Upper lobe of right lung (tissue), 1 donor: ENCODE results near the gene ARHGAP31. TPM values are rescaled to one million over a fixed set of nuclear protein-coding genes. Genes with fewer than 3 reads are reported as not detected.

ENCODE experiments used
- ATAC-seq: fragments of 200-7000 bp; cut with Tn5 transposase; one replicate; pipeline ENCODE4 v1.9.1; 2020; ENCODE audit warnings: mild to moderate bottlenecking, moderate library complexity
- DNase-seq: peaks from one replicate; pipeline ENCODE4 v3.0.0-alpha.2; 2020
- H3K27ac ChIP-seq: fragments of 200-600 bp; one replicate; pipeline ENCODE4 v1.8.0; 2022
- H3K27me3 ChIP-seq: fragments of 200-600 bp; one replicate; pipeline ENCODE4 v1.8.0; 2022; ENCODE audit warnings: mild to moderate bottlenecking
- H3K36me3 ChIP-seq: fragments of 200-600 bp; one replicate; pipeline ENCODE4 v1.8.0; 2022
- H3K4me1 ChIP-seq: fragments of 200-600 bp; one replicate; pipeline ENCODE4 v1.8.0; 2022
- H3K4me3 ChIP-seq: fragments of 200-600 bp; one replicate; pipeline ENCODE4 v1.8.0; 2022; ENCODE audit warnings: mild to moderate bottlenecking
- H3K9me3 ChIP-seq: fragments of 200-600 bp; one replicate; pipeline ENCODE4 v1.8.0; 2022
- intact Hi-C: fragments of 100-400 bp; cut with DNase I; formaldehyde crosslinking; loops from one replicate; pipeline ENCODE4 v1.11.0; 2022
- total RNA-seq: library from RNA; stranded (reverse); fragmentation: NEBNext Ultra II Directional; extraction: Animal tissue kit (Norgen Biotek cat#: 25700); gene quantifications from one replicate; pipeline ENCODE4 v1.2.1, GENCODE V29; 2021
- TF ChIP-seq, protein P1 (sequence below): fragments of 200-600 bp; IDR thresholded peaks from one replicate; pipeline ENCODE4 v1.8.0; 2022; ENCODE audit warnings: antibody characterized with exemption
- donor health status: DM: no; HTN: yes; CAD: no; lungs with severe emphysema.

The ARHGAP31 gene
- total RNA-seq, 1 donor from 2014 or later: 117 TPM

DNA sequence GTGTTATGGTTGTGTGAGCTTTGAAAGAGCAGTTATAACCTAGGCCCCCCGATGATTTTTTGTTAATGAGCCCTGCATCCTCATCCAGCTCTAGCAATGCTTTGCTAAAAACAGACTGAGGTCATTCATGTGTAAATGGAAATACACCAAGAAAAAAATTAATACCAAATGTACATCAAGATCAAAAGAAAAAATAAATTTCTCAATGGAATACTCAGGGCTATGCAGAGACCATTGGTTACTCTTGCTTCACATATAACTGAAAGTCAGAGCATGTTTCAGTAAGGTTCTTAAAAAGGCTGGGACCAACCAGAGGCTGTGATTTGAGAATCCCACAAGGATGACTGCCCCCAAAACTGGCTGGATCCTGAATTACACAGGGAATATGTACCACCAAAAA lies 48.0 kb downstream of the ARHGAP31 start:
- ATAC-seq: no peak

GRCh38 chr3:119343719-119344118 lies 49.5 kb downstream of the ARHGAP31 start:
- ATAC-seq: peak; percentile 57
- intact Hi-C loops: no loop called here
- no peak overlapping the region for H3K27ac ChIP-seq
- H3K9me3 ChIP-seq: no peaks in the 10 kb centered on the region
- peaks cover 33% of the 10 kb centered on the region for H3K4me1 ChIP-seq
- H3K27me3 ChIP-seq: no peaks in the 10 kb centered on the region
- no peak for DNase-seq
- H3K4me3 ChIP-seq: no peak overlapping the region
- TF ChIP-seq, protein P1, sequence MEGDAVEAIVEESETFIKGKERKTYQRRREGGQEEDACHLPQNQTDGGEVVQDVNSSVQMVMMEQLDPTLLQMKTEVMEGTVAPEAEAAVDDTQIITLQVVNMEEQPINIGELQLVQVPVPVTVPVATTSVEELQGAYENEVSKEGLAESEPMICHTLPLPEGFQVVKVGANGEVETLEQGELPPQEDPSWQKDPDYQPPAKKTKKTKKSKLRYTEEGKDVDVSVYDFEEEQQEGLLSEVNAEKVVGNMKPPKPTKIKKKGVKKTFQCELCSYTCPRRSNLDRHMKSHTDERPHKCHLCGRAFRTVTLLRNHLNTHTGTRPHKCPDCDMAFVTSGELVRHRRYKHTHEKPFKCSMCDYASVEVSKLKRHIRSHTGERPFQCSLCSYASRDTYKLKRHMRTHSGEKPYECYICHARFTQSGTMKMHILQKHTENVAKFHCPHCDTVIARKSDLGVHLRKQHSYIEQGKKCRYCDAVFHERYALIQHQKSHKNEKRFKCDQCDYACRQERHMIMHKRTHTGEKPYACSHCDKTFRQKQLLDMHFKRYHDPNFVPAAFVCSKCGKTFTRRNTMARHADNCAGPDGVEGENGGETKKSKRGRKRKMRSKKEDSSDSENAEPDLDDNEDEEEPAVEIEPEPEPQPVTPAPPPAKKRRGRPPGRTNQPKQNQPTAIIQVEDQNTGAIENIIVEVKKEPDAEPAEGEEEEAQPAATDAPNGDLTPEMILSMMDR: no peak
- no peaks in the 10 kb centered on the region for H3K36me3 ChIP-seq

More for the DNA sequence above, 48.0 kb downstream of the ARHGAP31 start:
- intact Hi-C loops: no loop called here
- peaks cover 25% of the 10 kb centered on the region for H3K4me1 ChIP-seq
- TF ChIP-seq, protein P1: no peak
- no peak for DNase-seq
- H3K36me3 ChIP-seq: no peaks in the 10 kb centered on the region
- no peak overlapping the region for H3K4me3 ChIP-seq
- H3K27me3 ChIP-seq: no peaks in the 10 kb centered on the region
- H3K27ac ChIP-seq: no peak overlapping the region
- H3K9me3 ChIP-seq: no peaks in the 10 kb centered on the region

DNA sequence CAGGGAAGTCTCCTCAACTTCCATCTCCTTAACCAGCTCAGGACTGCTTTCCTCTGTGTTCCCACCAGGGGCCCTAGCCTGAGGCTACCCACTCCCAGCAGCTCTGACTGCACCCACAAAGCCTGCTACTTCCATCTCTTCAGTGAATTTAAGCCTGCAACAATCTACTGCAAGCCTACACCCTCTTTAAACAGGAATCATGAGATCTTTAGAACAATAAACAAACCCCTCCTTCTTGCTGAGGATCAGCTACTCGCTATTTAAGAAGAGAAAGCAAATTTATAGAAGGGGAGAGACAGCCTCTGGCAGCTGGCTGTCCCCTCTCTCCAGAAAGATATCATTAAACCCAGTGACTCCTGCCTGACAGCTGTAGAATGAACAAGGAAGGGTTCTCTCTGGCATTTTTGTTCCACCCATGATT lies 51.9 kb downstream of the ARHGAP31 start:
- DNase-seq (no peak), ATAC-seq (peak; percentile 47)
- H3K27ac ChIP-seq: no peak overlapping the region
- no peak overlapping the region for H3K4me3 ChIP-seq
- intact Hi-C loops: no loop called here
- H3K27me3 ChIP-seq: no peaks in the 10 kb centered on the region
- no peaks in the 10 kb centered on the region for H3K9me3 ChIP-seq
- no peaks in the 10 kb centered on the region for H3K36me3 ChIP-seq
- TF ChIP-seq, protein P1: no peak
- peaks cover 50% of the 10 kb centered on the region for H3K4me1 ChIP-seq

GRCh38 chr3:119347036-119347435 lies 52.9 kb downstream of the ARHGAP31 start:
- intact Hi-C loops: no loop called here
- Histone ChIP-seq H3K9me3 (no peaks in the 10 kb centered on the region), H3K27me3 (no peaks in the 10 kb centered on the region), H3K27ac (no peak overlapping the region), H3K4me3 (no peak overlapping the region), H3K36me3 (no peaks in the 10 kb centered on the region), H3K4me1 (peaks cover 60% of the 10 kb centered on the region)
- TF ChIP-seq, protein P1: no peak
- ATAC-seq (no peak), DNase-seq (no peak)

- Histone ChIP-seq H3K4me1 (peaks cover 73% of the 10 kb centered on the region), H3K36me3 (no peaks in the 10 kb centered on the region), H3K27me3 (no peaks in the 10 kb centered on the region), H3K4me3 (no peak overlapping the region), H3K27ac (peak overlapping the region; percentile 19), H3K9me3 (no peaks in the 10 kb centered on the region)
- DNase-seq (no peak), ATAC-seq (no peak)
- TF ChIP-seq, protein P1: no peak
- intact Hi-C loops: no loop called here
Observed at GRCh38 chr3:119349354-119350041, 55.3 kb downstream of the ARHGAP31 start.

GRCh38 chr3:119350114-119350513 lies 55.9 kb downstream of the ARHGAP31 start:
- ATAC-seq: no peak

More at GRCh38 chr3:119350114-119350513, 55.9 kb downstream of the ARHGAP31 start:
- TF ChIP-seq, protein P1: no peak
- H3K9me3 ChIP-seq: no peaks in the 10 kb centered on the region
- H3K36me3 ChIP-seq: no peaks in the 10 kb centered on the region
- no peak overlapping the region for H3K4me3 ChIP-seq
- peak overlapping the region; percentile 63 for H3K27ac ChIP-seq
- DNase-seq: no peak
- peaks cover 72% of the 10 kb centered on the region for H3K4me1 ChIP-seq
- intact Hi-C loops: no loop called here
- H3K27me3 ChIP-seq: no peaks in the 10 kb centered on the region
